GM19238 (cell line): ENCODE data around the gene TES.
"Not testable (repeated sequence)": the region's sequence is repeated elsewhere in the genome, so short reads cannot be mapped to it uniquely, and the experiment has no call there.

Experiments used
- DNase-seq: peaks from one replicate; pipeline ENCODE4 v3.0.0; 2011; ENCODE audit warnings: low spot score; ENCODE audit not compliant: insufficient read length

The TES gene

GRCh38 chr7:116284390-116284789 lies 74.1 kb downstream of the TES start:
- DNase-seq = no peak

GRCh38 chr7:116285252-116285651 lies 74.9 kb downstream of the TES start:
- no peak for DNase-seq

- DNase-seq = no peak
Measured at GRCh38 chr7:116290740-116291139, 80.4 kb downstream of the TES start.

GRCh38 chr7:116291937-116292336 lies 81.6 kb downstream of the TES start:
- no peak for DNase-seq

- no peak for DNase-seq
Measured at GRCh38 chr7:116292381-116292780, 82.0 kb downstream of the TES start.

GRCh38 chr7:116293139-116293538 lies 82.8 kb downstream of the TES start:
- no peak for DNase-seq

GRCh38 chr7:116293633-116294032 lies 83.3 kb downstream of the TES start:
- DNase-seq = no peak

- not testable (repeated sequence) for DNase-seq
Measured at GRCh38 chr7:116295903-116296302, 85.6 kb downstream of the TES start.

GRCh38 chr7:116298055-116298454 lies 87.7 kb downstream of the TES start:
- no peak for DNase-seq

- no peak for DNase-seq
Measured at GRCh38 chr7:116298576-116298975, 88.2 kb downstream of the TES start.

- DNase-seq = no peak
Measured at GRCh38 chr7:116305485-116306408, 95.4 kb downstream of the TES start.

GRCh38 chr7:116306409-116307048 lies 96.2 kb downstream of the TES start:
- DNase-seq = no peak

- no peak for DNase-seq
Measured at GRCh38 chr7:116307253-116307652, 96.9 kb downstream of the TES start.
